LNCaP clone FGC (cell line): ENCODE measurements around the gene MYO5C.
A peak's percentile ranks its signal among the peaks of the same experiment; 100 is the strongest.

Experiments used
- DNase-seq: peaks from one replicate; pipeline ENCODE4 v3.0.0-alpha.2; 2011; ENCODE audit warnings: low read depth
- H3K4me3 ChIP-seq: 2 replicates; pipeline ENCODE4 v1.5.1; 2011; ENCODE audit warnings: mild to moderate bottlenecking, low read depth, low read length, control low read depth
- TF ChIP-seq, protein P1 (sequence below): IDR thresholded peaks from 2 replicates; pipeline ENCODE4 v1.5.1; 2012; ENCODE audit warnings: mild to moderate bottlenecking; ENCODE audit not compliant: control insufficient read depth, insufficient read depth; ENCODE audit errors: extremely low read depth

MYO5C gene

DNA sequence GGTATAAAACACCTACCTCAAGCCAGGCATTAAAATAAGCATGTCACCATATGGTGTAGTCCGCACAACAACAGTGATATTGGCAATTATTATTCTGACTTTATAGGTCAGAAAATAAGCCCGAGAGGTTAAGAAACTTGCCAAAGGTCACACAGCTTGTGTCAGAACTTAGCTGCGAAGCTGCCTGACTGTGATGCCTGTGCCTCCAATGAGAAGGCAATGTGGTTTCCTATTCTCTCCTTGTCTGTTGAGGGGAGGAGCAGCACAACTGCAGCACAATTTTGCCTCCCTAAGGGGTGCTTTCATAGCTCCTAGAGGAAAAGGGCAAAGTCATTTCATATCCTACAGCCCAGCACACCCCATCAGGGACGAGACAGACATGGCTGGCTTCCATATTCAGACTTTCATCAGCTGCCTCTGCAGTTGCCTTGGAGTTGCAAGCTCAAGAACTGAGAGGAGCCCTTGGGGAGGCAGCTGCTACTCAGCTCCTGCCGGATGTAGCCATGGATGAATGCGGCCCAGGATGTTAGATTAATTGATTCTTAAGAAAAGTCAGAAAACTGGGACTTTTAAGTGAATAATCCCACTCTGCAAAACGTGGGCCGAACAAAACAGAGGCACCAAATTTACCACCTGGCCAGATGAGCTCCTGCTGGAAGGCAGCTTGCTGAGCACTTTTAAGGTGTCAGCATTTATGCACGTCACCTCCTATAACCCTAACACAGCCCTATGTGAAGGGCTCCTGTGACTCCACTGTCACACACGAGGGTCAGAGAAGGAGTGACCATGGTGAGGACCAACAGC lies 38.5 kb downstream of the MYO5C start:
- no peak for DNase-seq
- TF ChIP-seq, protein P1, sequence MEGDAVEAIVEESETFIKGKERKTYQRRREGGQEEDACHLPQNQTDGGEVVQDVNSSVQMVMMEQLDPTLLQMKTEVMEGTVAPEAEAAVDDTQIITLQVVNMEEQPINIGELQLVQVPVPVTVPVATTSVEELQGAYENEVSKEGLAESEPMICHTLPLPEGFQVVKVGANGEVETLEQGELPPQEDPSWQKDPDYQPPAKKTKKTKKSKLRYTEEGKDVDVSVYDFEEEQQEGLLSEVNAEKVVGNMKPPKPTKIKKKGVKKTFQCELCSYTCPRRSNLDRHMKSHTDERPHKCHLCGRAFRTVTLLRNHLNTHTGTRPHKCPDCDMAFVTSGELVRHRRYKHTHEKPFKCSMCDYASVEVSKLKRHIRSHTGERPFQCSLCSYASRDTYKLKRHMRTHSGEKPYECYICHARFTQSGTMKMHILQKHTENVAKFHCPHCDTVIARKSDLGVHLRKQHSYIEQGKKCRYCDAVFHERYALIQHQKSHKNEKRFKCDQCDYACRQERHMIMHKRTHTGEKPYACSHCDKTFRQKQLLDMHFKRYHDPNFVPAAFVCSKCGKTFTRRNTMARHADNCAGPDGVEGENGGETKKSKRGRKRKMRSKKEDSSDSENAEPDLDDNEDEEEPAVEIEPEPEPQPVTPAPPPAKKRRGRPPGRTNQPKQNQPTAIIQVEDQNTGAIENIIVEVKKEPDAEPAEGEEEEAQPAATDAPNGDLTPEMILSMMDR, result no peak
- H3K4me3 ChIP-seq, result no peak overlapping the region

DNA sequence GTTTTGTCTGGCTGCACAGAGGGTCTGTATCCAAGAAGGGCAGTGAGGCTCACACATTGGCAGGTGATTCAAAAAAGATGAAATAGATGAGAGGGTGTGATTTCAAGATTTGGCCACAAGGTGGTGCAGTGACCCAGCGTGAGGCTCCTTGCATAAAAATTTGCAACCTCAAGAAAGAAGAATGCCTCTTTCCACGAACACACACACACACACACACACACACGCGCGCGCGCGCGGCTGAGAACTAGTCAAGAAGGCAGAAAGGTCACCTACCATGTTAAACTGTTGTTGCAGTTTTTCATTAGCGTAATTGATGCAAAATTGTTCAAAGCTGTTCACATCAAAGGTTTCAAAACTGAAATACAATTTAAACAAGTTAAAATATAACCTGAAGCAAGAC lies 39.2 kb downstream of the MYO5C start:
- TF ChIP-seq, protein P1, result peak; percentile 75
- peak; percentile 42 for DNase-seq
- H3K4me3 ChIP-seq, result no peak overlapping the region

DNA sequence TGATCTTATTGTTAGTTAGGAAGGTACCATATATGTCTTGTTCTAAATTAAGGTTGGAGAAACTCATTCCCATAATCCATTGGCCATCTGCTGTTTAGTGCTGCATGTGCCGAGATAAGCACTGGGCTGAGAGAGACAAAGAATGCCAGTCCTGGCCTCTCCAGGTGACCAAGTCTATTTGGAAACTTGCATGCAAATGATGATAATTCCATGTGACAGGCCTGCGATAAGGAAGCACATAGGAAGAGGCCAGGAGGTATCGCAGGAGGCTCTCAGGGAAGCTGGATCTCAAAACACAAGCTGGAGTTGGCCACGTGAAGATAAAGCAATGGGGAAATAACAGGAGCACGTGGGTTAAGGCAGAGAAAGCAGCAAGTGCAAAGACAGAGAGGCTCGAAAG lies 39.7 kb downstream of the MYO5C start:
- no peak overlapping the region for H3K4me3 ChIP-seq
- TF ChIP-seq, protein P1, result no peak
- DNase-seq, result no peak

DNA sequence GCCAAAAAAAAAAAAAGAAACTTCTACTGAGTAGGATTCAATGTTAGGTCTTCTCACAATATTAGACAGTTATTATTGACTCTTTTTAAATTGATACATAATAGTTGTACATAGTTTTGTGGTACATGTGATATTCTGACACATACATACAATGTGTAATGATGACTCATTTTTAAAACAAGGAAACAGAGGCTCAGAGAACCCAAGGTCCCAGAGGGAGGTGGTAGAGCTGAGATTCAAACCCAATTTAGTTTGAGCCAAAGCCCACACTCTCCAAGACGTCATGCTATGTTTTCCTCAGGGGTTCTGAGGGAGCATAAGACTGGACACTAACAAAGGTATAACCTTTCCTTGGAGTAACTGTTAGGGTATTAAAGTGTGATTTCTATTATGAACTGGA lies 40.6 kb downstream of the MYO5C start:
- DNase-seq, result no peak
- TF ChIP-seq, protein P1, result no peak

DNA sequence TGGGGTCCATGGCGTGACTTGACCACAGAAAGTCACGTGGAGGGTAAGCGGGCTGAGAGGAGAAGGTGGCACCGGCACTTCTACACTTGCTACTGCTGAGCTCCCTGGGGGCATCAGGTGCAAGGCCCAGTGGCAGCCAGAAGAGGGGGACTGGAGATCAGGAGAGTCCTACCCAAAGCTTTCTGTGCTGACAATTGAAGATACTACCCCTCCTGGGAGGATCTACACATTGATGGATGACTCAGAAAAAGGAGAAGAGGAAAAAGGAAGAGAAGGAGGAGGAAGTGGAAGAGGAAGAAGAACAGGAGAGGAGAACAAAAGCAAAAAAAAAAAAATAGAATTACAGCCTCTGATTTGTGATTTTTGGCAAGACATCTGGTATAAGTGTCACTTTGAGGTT lies 41.2 kb downstream of the MYO5C start:
- H3K4me3 ChIP-seq, result no peak overlapping the region
- TF ChIP-seq, protein P1, result no peak
- no peak for DNase-seq

More for the DNA sequence above, 40.6 kb downstream of the MYO5C start:
- no peak overlapping the region for H3K4me3 ChIP-seq

DNA sequence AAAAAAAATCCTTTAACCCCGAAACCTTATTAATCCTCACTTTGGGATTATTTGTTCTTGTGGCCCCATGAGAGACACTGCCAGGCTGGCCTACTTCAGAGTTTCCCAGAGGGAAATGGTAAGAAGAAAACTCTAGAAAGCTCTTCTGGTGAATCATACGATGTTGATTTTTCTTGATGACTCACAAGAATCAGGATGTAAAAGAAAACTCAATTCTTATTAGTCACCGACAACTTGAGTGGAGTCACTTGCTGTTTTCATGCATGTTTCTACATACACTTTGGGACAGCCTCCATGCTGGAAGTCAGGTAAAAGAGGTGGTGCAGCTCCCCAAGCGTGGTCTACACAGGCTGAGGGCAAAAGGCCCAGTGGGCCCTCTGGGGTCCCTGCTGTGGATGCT lies 42.8 kb downstream of the MYO5C start:
- H3K4me3 ChIP-seq, result no peak overlapping the region
- TF ChIP-seq, protein P1, result no peak
- DNase-seq, result no peak

DNA sequence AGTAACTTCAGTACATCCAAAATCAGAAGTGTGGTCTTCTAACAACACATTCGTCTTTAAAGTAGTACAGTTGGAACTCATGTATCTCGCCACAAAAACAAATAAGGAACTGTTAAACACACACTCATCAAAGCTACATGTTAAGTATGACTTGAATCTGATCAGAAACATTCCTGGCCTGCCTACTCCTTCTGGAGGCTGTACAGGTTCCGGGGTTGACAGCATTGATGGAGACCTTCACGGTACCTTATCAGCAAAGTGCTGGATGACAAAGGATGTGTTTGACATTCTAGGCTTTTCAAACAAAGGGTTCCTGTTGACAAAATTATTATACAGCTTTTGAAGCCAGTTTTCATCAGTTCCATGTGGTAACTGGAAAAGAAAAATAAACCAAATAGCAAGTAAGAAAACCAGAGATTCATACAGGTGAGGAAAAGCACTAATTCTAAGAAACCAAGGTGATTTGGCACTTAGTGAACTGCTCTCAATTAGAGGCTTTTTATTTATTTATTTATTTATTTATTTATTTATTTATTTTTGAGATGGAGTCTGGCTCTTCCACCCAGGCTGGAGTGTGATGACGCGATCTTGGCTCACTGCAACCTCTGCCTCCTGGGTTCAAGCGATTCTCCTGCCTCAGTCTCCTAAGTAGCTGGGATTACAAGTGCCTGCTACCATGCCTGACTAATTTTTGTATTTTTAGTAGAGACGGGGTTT lies 44.3 kb downstream of the MYO5C start:
- DNase-seq, result no peak
- H3K4me3 ChIP-seq, result no peak overlapping the region
- TF ChIP-seq, protein P1, result no peak
